Activated CD4-positive, alpha-beta T cell treated with anti-CD3 and anti-CD28 coated beads, Interleukin-2, Interleukin-4, amounts not matched to agents 100 ng/mL and 50 ng/mL, durations not matched to agents 16 hours and 8 hours (primary cell): Measurements from ENCODE around the gene AGAP3.

ENCODE experiments used
- DNase-seq: peaks from one replicate; pipeline ENCODE4 v3.0.0-alpha.2; 2020; ENCODE audit warnings: low spot score

Gene AGAP3

GRCh38 chr7:151161757-151162156 lies 75.5 kb downstream of the AGAP3 start:
- no peak for DNase-seq

DNA sequence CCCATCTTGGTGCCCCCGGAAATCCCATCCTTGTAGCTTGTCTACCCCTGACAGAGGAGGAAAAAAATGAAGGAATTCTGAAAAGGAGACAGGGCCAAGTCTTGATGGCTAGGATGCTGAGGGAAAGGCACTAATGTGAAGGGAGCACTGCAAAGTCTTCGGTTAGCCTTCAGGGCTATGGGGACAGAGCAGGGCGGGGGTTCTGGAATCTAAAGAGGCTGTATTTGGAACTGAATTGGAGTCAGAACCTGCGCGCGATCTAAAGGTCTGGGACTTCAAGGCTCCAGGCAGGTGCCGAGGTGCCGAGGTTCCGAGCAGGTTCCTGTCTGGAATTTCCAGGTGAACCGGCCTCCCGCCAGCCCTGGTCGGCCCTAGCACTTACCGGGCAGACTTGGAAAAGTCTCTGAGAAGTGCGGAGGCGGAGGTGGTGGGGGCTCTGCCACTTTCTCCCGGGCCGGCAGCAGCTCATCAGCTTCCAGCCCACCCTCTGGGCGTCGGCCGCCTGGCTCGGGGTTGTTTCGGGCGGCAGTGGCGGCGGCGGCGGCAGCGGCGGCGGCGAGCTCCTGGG lies 80.4 kb downstream of the AGAP3 start:
- no peak for DNase-seq

DNA sequence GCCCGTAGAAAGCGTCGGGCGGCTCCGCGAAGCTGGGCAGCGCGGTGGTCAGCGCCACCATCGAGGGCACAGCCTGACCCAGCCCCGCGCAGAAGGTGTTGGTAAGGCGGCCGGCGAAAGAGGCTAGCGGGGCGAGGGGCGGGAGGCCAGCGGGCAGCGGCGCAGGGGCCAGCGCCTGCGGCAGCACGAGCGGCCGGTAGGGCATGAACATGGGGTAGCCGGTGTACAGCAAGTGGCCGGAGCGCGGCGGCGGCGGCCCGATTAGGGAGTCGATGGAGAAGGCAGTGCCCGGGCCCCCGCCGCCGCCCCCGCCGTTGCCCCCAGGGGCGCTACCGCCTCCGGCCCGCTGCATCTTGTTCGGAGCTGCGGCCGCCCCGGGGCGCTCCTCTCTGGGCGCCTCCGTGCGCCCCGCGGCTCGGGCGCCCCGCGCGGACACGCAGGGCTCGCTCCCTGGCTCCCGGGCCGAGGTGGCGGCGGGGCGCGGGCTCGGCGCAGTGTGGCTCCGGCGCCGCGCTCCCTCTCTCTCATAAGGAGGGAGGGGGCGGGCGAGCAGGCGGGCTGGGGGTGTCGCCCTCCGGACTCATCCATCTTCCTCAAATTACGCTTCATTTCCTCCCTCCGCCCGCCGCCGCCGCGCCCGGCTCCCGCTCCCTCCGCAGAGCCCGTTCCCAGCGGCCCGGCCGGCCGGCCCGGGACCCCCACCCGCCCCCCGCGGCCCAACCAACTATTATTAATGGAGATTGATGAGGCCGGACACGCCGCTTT lies 81.1 kb downstream of the AGAP3 start, which contains the start of gene GBX1:
TSS of gene GBX1 (minus strand) at position 498 of the 765 bp plus-strand sequence. CDS start at position 352, 146 bp downstream.
- no peak for DNase-seq

- DNase-seq = peak; percentile 44
Measured at GRCh38 chr7:151168003-151168786, 81.9 kb downstream of the AGAP3 start.

DNA sequence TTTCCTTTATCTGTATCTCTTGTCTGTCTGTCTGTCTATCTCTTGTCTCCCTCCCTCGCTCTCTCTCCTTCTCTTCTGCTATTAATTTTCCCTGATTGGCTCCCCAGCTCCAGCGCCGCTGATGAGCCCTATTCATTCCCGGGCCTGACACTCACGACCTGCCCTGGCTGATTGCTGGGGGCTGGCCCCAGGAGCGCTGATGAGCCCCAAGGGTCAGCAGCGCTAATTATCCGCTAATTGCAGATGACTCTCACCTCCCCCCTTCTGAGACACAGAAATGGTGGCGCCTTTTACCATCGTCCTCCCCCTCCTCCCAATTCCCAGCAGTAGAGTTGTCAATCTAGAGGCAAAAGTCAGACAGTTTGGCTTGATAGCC lies 82.5 kb downstream of the AGAP3 start:
- DNase-seq = no peak

DNA sequence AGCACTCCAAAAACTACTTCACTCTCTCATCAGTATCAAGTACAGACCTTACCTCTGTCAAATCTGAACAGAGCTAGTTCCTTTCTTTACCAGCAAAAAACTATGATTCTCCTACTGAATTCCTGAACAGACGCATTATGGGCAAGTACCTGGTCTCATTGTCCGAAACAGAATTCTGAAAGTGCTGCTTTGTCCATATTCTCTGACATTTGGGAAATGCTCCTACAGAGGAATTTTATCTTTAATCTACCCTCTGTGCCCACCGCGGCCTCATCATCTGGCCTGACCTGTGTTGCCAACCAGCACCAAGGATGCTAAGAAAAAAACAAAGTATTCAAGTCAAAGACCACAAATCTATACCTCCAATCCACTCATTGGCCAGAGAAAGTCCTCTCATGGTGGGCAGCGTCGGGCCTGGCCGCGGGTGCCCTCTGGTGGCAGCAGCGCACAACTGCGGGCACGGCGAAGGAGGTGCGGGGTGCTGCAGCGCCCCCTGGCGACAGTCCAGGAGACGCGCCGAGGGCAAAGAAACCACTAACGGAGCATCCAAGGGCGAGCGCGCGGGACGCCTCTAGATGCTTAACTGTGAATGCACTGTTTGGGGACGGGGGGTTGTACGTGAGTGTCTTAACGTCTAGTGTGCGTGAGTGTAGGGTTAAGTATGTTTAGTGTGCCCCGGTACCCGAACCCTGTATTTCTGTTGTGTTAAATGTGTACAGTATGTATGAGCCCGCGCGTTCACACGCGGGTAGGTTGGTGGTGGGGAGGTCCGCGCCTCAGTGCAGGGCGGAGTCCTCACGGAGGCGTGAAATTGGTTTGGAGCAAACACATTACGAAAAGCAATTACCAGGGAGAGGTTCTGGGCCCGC lies 86.2 kb downstream of the AGAP3 start:
- peak; percentile 81 for DNase-seq

DNA sequence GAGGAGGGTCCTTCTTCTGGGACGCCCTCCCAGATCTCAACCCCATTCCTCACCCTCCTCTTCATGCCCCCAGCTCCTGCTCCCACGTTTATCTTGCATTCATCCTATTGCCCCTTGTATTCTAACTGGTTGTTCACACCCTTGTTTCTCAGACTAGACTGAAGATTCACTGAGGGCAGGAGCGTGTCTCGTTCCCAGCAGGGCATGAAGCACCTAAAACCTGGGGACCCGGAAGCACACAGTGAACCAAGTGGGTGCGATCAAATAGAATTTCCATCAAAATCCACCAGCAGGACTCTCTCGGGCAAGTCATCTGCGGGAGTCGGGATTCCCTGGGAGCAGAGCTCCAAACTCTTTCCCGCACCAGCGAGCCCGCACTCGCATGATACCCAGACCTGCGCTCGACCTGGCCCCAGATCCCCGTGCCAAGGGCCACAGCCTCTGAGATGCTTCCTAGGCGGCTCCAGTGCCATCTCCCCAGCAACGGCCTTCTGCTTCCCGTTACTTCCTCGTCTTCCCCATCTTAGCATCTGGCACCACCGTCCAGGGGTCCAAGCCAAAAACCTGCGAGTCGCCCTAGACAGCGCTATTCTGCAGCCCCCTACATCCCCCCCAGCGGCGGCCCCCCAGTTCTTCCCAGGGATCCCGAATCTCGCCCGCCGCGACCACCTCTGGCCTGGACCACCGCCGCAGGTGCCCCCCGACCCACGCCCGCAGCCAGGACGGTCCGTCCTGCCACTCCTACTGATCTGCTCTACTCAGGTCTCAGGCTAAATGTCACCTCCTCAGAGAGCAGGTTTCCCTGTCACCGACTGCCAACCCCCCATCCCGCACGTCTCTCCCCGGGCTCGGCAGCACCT lies 87.3 kb downstream of the AGAP3 start:
- no peak for DNase-seq

DNA sequence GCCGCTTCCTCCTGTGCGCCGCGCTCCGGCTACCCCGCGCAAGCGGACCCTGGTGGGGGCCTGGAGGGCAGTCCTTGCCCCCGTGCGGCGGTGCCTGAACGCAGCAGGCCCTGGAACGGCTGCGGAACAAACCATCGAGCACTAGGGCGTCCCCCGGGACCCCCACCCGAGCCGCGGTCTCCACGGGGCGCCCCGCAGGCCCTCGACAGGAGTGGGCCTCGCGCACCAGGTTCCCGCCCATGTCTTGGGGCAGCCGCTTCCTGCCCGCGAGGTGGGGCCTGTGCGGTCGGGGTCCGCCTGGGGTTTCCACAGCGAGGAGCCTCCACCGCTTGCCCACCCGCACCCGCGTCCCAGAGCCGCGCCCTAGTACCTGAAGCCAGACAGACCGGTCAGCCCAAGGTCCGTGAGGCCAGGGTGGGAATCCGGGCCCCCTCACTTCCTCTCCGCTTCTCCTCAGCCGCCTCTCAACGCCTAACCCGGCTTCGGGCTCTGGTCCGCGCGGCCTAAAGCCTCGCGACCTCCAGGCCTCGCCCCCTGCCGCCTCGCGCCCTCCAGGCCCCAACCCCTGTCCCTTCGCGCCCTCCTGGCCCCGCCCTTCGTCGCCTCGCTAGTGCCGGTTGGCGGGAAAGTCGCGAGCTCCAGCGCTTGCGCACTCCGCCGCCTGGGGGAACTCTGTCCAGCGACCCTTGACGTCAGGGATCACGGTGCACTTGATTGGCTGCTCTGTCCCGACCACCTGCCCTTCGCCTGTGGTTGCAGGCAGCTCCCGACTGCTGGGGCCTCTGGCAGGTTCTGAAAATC lies 88.2 kb downstream of the AGAP3 start:
- peak; percentile 11 for DNase-seq

DNA sequence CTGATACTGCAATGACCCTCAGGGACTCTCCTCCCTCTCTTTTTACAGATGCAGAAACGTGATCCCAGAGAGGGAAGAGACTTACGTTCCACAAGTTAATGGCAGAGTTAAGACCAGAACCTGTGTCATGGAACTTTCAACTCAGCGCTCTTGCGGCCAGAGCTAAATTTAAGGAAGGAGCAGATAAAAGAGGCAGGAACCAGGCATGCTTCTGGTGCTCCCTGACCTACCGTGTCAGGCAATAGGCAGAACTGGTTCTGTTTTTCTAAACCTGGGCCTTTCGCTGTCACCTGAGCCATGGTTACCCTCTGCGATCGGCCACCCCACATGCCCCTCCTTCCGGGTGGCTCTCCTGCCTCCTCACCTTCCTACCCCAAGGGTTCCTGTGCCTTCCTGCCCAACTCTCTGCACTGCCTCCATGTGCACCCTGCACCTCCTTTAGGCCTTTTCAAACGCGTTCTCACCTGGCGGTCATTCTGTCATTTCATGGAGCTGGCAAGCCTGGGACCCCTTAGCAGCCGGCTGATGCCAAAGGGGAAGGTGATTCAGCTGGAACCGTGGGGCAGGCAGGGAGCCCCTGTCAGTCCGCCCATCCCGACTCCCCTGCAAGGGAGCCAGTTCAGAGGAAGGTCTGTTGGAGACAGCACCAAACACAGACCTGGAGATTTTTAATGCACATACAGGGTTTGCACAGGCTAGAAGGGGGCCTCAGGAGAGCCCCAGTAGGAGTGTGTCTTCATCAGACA lies 88.9 kb downstream of the AGAP3 start:
- DNase-seq = no peak

DNA sequence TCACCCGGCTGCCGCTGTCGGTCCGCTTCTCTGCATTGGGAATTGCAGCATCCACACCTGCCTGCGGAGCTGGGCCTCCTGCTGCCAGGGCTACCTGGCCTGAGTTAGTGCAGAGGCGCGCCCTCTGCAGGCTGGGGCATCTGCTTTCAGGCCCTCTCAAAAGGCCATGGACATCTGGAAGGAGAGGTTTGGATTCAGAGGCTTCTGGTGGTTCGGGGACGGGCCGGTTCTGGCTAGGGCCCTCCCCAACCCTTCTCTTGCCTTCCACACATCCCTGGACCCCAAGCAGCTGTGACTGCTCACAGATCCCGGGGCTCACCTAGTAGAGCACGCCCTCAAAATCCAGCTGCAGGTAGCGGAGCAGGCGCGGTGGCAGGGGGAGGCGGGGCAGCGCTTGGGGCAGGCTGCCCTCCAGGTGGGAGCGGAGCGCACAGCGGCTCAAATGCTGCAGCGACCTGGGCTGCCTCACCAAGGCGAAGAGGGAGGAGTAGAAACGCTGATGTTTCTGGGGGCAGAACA lies 89.6 kb downstream of the AGAP3 start:
- no peak for DNase-seq

- no peak for DNase-seq
Measured at GRCh38 chr7:151176401-151176800, 90.1 kb downstream of the AGAP3 start.

GRCh38 chr7:151177310-151177709 lies 91.0 kb downstream of the AGAP3 start:
- DNase-seq = no peak

DNA sequence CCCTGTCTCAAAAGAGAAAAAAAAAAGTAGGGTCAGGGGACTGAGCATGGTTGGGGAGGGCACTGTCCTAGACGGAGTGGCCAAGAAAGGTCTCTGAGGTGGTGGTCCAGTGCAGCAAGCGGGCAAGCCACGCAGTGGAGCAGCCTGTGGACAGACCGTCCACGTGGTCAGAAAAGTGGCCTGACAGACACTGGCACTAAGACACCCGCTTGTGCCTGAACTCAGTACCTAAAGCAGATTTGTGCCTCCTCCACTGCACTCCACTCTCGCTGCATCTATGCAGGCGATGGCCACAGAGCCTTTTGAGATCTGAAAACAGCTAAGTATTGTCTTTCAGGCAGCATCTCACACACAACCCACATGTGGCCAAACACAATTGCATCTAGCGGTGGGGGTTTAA lies 92.0 kb downstream of the AGAP3 start:
- DNase-seq = no peak

DNA sequence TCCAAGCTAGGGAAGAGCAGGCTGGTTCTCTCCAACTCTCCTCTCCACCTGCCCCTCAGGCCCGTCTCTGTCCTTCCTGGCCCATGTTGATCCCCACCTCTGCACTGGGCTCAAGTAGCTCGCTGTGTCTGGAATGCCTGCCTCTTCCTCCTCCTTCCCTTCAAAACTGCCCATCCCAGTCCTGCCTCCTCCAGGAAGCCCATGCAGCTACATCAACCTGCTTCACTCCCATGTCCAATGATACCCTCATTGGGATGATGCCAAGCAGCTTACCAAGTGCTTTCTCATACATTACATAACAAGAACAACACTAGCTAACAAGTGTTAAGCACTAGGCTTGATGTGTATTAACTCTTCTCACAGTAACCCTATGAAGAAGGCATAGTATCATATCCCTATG lies 92.6 kb downstream of the AGAP3 start:
- DNase-seq = no peak

DNA sequence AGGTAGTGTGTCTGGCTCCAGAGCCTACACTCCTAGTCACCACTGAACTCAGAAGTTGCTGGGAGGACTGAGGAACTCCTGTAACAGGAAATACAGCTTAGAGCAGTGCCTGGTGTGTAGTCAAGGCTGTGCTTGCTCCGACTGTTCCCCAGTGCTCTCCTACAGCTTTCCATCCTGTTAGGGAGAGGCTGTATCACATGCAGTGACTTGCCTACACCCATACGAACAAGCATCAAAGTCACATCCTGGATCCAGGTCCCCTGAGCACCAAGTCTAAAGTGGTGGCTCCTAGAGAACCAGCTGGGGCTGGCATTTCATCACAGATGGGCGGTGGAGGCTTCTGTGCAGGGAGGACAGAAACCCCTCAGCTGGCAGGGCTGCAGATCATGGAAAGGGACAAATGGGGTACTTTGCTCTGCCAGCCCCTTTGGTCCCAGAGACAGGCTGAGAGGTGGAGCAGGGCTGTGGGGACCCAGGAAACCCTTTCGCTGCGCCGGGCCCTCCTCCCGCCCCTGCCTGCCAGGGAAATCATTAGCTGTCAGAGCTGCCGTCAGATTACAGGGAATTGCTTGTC lies 93.1 kb downstream of the AGAP3 start:
- no peak for DNase-seq

GRCh38 chr7:151179946-151180345 lies 93.7 kb downstream of the AGAP3 start:
- DNase-seq = no peak

- DNase-seq = no peak
Measured at GRCh38 chr7:151181011-151181431, 94.7 kb downstream of the AGAP3 start.

- no peak for DNase-seq
Measured at GRCh38 chr7:151185762-151186639, 99.7 kb downstream of the AGAP3 start.
